ENCODE results near the gene APOL5.

Gene APOL5

DNA sequence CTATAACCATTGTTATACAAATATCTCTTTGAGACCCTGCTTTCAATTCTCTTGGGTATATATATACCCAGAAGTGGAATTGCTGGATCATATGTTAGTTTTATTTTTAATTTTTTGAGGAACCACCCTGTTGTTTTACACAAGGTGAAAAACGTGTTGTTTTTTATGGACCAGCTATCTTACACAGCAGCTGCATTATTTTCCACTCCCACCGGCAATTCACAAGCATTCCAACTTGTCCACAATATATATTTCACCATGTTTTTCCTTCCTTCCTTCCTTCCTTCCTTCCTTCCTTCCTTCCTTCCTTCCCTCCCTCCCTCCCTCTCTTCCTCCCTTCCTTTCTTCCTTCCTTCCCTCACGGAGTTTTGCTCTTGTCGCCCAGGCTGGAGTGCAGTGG lies 6.3 kb upstream of the APOL5 start:
- H3K27me3 ChIP-seq (ENCODE audit: insufficient read depth, low read length) = no peaks in the 10 kb centered on the region
- H3K36me3 ChIP-seq (ENCODE audit: insufficient read depth, low read length) = no peaks in the 10 kb centered on the region
- H3K9me3 ChIP-seq (ENCODE audit: insufficient read depth, low read depth, low read length) = no peaks in the 10 kb centered on the region
- no peaks in the 10 kb centered on the region for H3K4me1 ChIP-seq (ENCODE audit: insufficient read depth, low read length)
- WGBS = 96% methylated on average over 4 of the region's 4 CpGs
- H3K9ac ChIP-seq (ENCODE audit: low read depth, low read length) = no peak overlapping the region
- H3K27ac ChIP-seq (ENCODE audit: low read depth, low read length) = no peak overlapping the region
- no peak overlapping the region for H3K4me3 ChIP-seq (ENCODE audit: low read length)

DNA sequence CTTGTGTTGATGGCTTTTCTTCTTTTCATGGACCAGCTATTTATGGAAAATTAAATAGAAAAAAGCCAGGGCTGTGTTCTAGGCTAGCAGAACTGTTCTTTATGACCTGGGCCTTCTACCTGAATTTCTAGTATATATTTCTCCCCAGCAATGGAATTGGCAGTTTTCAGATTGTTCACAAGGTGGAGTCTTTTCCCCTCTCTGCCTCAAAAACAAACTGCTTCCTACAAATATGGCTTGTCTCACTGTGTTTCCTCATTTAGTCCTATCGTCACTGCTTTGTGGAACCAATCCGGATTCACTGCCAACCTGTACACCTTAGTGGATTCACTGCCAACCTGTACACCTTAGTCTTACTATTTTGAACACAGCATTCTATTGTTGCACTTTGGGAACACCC lies 5.0 kb upstream of the APOL5 start:
- Histone ChIP-seq H3K4me3 (ENCODE audit: low read length) (no peak overlapping the region), H3K9ac (ENCODE audit: low read depth, low read length) (no peak overlapping the region), H3K4me1 (ENCODE audit: insufficient read depth, low read length) (no peaks in the 10 kb centered on the region), H3K27me3 (ENCODE audit: insufficient read depth, low read length) (no peaks in the 10 kb centered on the region), H3K36me3 (ENCODE audit: insufficient read depth, low read length) (no peaks in the 10 kb centered on the region), H3K27ac (ENCODE audit: low read depth, low read length) (no peak overlapping the region), H3K9me3 (ENCODE audit: insufficient read depth, low read depth, low read length) (no peaks in the 10 kb centered on the region)
- 90% methylated on average over 2 of the region's 2 CpGs for WGBS

DNA sequence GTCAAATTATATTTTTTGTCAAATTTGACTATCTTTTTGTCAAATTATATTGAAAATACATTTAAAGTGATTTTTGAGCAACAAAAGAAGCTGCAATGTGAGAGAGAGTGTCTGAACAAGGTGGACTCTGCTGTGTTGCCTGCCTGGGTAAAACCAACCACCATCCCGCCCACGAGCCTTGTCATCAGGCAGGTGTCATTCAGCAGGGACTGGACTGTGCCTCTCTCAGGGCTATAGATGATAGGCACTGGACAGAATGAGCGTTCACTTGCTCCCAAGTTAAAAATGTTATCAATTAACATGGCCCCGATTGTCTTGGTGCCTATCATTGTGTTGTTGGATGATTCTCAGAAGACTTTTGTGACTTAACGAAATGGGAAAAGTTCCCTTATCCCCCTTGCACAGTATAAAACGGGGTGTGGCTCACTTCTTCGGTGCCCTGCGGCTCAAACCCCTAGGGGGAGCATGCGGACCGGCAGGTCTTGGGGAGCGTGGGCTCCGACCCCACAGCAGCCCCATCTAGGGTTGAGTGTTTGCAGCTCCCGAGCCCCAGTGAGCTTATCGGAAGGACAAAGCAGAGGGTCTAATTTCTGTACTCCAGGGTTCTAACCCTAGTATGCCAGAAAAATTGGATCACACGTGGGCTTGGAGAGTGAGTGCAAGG lies 1.7 kb downstream of the APOL5 start:
- Histone ChIP-seq H3K9ac (ENCODE audit: low read depth, low read length) (no peak overlapping the region), H3K4me3 (ENCODE audit: low read length) (no peak overlapping the region), H3K4me1 (ENCODE audit: insufficient read depth, low read length) (no peaks in the 10 kb centered on the region), H3K36me3 (ENCODE audit: insufficient read depth, low read length) (no peaks in the 10 kb centered on the region), H3K27me3 (ENCODE audit: insufficient read depth, low read length) (no peaks in the 10 kb centered on the region), H3K27ac (ENCODE audit: low read depth, low read length) (no peak overlapping the region), H3K9me3 (ENCODE audit: insufficient read depth, low read depth, low read length) (no peaks in the 10 kb centered on the region)
- WGBS = 91% methylated on average over 15 of the region's 15 CpGs

DNA sequence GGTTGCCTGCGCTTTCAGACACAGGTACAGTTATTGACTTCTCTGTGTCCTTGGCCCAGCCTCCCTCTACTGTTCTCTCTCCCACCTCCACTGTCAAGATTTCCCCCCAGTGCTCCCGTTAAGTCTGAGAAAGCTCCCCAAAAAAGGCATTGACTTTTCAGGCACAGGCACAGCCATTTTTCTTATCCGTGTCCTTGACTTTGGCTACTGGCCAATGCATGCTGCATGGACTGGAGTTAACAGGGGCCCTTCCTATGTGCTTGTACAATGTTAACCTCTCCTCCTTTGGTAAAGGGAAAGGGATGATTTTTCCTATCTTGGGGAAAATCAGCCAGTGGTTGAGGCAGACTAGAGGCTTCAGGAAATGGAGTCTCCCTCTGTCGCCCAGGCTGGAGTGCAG lies 4.3 kb downstream of the APOL5 start:
- H3K27me3 ChIP-seq (ENCODE audit: insufficient read depth, low read length) = no peaks in the 10 kb centered on the region
- no peak overlapping the region for H3K9ac ChIP-seq (ENCODE audit: low read depth, low read length)
- 93% methylated on average over 4 of the region's 4 CpGs for WGBS
- H3K9me3 ChIP-seq (ENCODE audit: insufficient read depth, low read depth, low read length) = no peaks in the 10 kb centered on the region
- no peaks in the 10 kb centered on the region for H3K4me1 ChIP-seq (ENCODE audit: insufficient read depth, low read length)
- H3K36me3 ChIP-seq (ENCODE audit: insufficient read depth, low read length) = no peaks in the 10 kb centered on the region
- no peak overlapping the region for H3K4me3 ChIP-seq (ENCODE audit: low read length)
- no peak overlapping the region for H3K27ac ChIP-seq (ENCODE audit: low read depth, low read length)

DNA sequence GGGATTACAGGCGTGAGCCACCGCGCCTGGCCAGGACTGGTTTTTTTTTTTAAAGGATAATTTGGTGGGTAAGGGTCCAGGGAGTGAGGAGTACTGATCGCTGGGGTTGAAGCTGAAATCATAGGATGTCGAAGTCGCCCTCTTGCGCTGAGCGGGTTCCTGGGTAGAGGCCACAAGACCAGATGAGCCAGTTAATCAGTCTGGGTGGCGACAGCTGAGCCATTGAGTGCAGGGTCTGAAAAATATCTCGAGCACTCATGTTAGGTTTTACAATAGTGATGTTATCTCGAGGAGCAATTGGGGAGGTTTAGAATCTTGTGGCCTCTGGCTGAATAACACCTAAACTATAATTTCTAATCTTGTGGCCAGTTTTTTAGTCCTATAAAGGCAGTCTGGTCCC lies 7.8 kb downstream of the APOL5 start:
- WGBS = 91% methylated on average over 11 of the region's 11 CpGs
- Histone ChIP-seq H3K36me3 (ENCODE audit: insufficient read depth, low read length) (no peaks in the 10 kb centered on the region), H3K4me3 (ENCODE audit: low read length) (no peak overlapping the region), H3K9me3 (ENCODE audit: insufficient read depth, low read depth, low read length) (no peaks in the 10 kb centered on the region), H3K9ac (ENCODE audit: low read depth, low read length) (no peak overlapping the region), H3K4me1 (ENCODE audit: insufficient read depth, low read length) (no peaks in the 10 kb centered on the region), H3K27me3 (ENCODE audit: insufficient read depth, low read length) (no peaks in the 10 kb centered on the region), H3K27ac (ENCODE audit: low read depth, low read length) (no peak overlapping the region)

DNA sequence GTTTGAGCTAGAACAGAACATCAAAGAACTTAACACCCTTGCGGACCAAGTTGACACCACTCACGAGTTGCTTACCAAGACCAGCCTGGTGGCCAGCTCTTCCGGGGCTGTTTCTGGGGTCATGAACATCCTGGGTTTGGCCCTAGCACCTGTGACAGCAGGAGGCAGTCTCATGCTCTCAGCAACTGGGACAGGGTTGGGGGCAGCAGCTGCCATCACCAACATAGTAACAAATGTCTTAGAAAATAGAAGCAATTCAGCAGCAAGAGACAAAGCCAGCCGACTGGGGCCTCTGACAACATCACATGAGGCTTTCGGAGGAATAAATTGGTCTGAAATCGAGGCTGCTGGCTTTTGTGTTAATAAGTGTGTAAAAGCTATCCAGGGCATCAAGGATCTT lies 8.7 kb downstream of the APOL5 start:
- H3K9me3 ChIP-seq (ENCODE audit: insufficient read depth, low read depth, low read length) = no peaks in the 10 kb centered on the region
- no peaks in the 10 kb centered on the region for H3K27me3 ChIP-seq (ENCODE audit: insufficient read depth, low read length)
- no peaks in the 10 kb centered on the region for H3K4me1 ChIP-seq (ENCODE audit: insufficient read depth, low read length)
- WGBS = 93% methylated on average over 6 of the region's 6 CpGs
- H3K27ac ChIP-seq (ENCODE audit: low read depth, low read length) = no peak overlapping the region
- H3K36me3 ChIP-seq (ENCODE audit: insufficient read depth, low read length) = no peaks in the 10 kb centered on the region
- no peak overlapping the region for H3K9ac ChIP-seq (ENCODE audit: low read depth, low read length)
- H3K4me3 ChIP-seq (ENCODE audit: low read length) = no peak overlapping the region

DNA sequence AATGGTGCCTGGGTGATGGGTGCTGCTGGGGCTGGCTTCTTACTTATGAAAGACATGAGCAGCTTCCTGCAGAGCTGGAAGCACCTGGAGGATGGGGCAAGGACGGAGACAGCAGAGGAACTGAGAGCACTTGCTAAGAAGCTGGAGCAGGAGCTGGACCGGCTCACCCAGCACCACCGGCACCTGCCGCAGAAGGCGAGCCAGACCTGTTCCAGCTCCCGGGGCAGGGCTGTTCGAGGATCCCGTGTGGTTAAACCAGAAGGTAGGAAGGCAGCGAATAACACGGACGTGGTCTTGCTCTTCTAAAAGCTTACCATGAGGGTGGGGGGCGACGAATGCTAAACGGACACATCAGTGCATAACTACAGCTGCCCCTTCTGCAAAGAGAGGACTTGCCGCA lies 9.3 kb downstream of the APOL5 start:
- H3K9ac ChIP-seq (ENCODE audit: low read depth, low read length) = no peak overlapping the region
- no peaks in the 10 kb centered on the region for H3K27me3 ChIP-seq (ENCODE audit: insufficient read depth, low read length)
- H3K36me3 ChIP-seq (ENCODE audit: insufficient read depth, low read length) = no peaks in the 10 kb centered on the region
- 94% methylated on average over 15 of the region's 15 CpGs for WGBS
- H3K4me1 ChIP-seq (ENCODE audit: insufficient read depth, low read length) = no peaks in the 10 kb centered on the region
- H3K4me3 ChIP-seq (ENCODE audit: low read length) = no peak overlapping the region
- H3K9me3 ChIP-seq (ENCODE audit: insufficient read depth, low read depth, low read length) = no peaks in the 10 kb centered on the region
- no peak overlapping the region for H3K27ac ChIP-seq (ENCODE audit: low read depth, low read length)

DNA sequence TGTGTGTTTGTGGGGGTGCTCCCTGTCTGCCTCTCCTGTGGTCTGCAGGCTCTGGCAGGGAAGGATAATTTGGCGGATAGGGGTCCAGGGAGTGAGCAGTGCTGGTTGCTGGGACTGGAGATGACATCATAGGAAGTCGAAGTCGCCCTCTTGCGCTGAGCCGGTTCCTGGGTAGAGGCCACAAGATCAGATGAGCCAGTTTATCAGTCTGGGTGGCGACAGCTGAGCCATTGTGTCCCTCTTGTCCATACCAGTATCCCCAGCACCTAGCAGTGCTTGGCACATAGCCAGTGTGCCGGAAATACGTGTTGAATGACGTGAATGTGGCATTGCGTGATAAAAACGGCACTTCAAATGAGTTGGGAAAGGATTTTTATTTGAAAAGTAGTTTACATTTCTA lies 9.8 kb downstream of the APOL5 start:
- H3K36me3 ChIP-seq (ENCODE audit: insufficient read depth, low read length) = no peaks in the 10 kb centered on the region

DNA sequence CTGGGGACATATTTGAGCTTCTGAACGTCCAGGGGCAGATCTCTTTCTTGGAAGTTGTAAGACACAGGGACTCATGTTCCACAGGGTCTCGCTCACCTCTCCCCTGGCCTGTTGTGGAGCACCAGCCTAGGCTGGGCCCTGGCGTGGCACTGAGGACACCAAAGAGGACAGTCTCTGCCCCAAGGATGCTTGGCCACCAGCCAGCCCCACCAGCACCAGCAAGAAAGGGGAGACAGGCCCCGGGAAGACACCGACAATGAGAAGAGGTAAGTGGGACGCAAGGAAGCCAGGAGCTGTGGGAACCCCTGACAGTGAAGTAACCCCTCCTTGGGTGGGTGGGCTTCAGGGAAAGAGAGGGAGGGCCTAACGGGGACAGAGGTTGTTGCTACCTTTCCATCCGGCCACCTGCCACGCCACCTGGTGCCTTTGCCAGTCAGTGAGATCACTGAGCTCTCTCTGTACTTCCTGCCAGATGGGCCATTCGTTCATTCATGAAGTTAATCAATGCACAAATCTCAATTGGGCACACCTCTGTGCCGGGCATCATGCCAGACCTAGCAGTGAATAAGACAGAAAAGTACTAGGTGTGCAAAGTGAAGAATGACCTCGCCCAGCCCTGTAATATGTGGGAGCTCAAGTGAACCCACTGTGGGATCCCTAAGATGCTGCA lies 11.1 kb downstream of the APOL5 start:
- H3K36me3 ChIP-seq (ENCODE audit: insufficient read depth, low read length) = no peaks in the 10 kb centered on the region
- no peaks in the 10 kb centered on the region for H3K27me3 ChIP-seq (ENCODE audit: insufficient read depth, low read length)
- WGBS = 93% methylated on average over 12 of the region's 12 CpGs
- no peaks in the 10 kb centered on the region for H3K9me3 ChIP-seq (ENCODE audit: insufficient read depth, low read depth, low read length)
- H3K9ac ChIP-seq (ENCODE audit: low read depth, low read length) = no peak overlapping the region
- no peaks in the 10 kb centered on the region for H3K4me1 ChIP-seq (ENCODE audit: insufficient read depth, low read length)
- no peak overlapping the region for H3K4me3 ChIP-seq (ENCODE audit: low read length)
- no peak overlapping the region for H3K27ac ChIP-seq (ENCODE audit: low read depth, low read length)

More for the DNA sequence above, 9.8 kb downstream of the APOL5 start:
- WGBS = 97% methylated on average over 11 of the region's 11 CpGs
- no peak overlapping the region for H3K27ac ChIP-seq (ENCODE audit: low read depth, low read length)
- H3K9ac ChIP-seq (ENCODE audit: low read depth, low read length) = no peak overlapping the region
- no peak overlapping the region for H3K4me3 ChIP-seq (ENCODE audit: low read length)
- no peaks in the 10 kb centered on the region for H3K9me3 ChIP-seq (ENCODE audit: insufficient read depth, low read depth, low read length)
- no peaks in the 10 kb centered on the region for H3K27me3 ChIP-seq (ENCODE audit: insufficient read depth, low read length)
- H3K4me1 ChIP-seq (ENCODE audit: insufficient read depth, low read length) = no peaks in the 10 kb centered on the region

DNA sequence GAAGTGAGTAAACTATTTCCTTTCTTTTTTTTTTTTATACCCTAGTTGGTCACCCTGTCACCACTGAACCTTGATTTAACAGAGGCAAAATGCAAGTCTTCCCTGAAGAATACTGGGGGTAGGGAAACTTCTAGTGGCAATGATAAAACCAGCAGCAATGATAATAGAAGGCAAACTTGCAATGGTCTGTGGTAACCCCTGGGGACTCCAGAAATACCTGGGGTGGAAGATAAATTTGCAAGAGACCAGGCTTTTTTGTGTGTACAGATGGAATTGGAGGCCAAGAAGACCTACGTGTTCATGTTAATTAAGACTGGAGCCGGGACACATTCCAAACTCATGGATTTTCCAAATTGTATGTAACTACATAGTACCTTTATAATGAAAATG lies 11.6 kb downstream of the APOL5 start:
- Histone ChIP-seq H3K9ac (ENCODE audit: low read depth, low read length) (no peak overlapping the region), H3K36me3 (ENCODE audit: insufficient read depth, low read length) (no peaks in the 10 kb centered on the region), H3K4me1 (ENCODE audit: insufficient read depth, low read length) (no peaks in the 10 kb centered on the region), H3K4me3 (ENCODE audit: low read length) (no peak overlapping the region), H3K9me3 (ENCODE audit: insufficient read depth, low read depth, low read length) (no peaks in the 10 kb centered on the region), H3K27me3 (ENCODE audit: insufficient read depth, low read length) (no peaks in the 10 kb centered on the region), H3K27ac (ENCODE audit: low read depth, low read length) (no peak overlapping the region)
- 85% methylated on average over 1 of the region's 2 CpGs for WGBS

DNA sequence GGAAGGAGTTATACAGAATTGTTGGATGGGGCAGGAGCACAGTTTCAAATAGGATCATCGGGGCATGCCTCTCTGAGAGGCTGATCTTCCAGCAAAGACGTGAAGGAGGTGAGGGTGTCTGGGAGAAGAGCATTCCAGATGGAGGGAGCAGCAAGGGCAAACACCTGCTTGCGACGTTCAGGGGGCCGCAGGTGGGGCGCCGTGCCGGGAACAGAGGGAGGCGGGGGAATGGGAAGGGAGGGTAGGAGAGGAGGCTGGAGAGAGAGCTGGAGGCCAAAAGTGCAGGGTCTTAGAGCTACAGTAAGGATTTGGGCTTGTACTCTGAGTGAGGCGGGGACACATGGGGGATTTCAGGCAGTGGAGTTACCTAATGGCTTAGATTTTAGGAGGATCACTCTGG lies 13.6 kb downstream of the APOL5 start:
- WGBS = 84% methylated on average over 10 of the region's 10 CpGs
- H3K36me3 ChIP-seq (ENCODE audit: insufficient read depth, low read length) = 0 out of 2 replicates have a peak, but pooled peaks cover 5% of the 10 kb centered on the region
- H3K27me3 ChIP-seq (ENCODE audit: insufficient read depth, low read length) = no peaks in the 10 kb centered on the region
- H3K4me3 ChIP-seq (ENCODE audit: low read length) = no peak overlapping the region
- H3K27ac ChIP-seq (ENCODE audit: low read depth, low read length) = no peak overlapping the region
- no peaks in the 10 kb centered on the region for H3K4me1 ChIP-seq (ENCODE audit: insufficient read depth, low read length)
- 0 out of 2 replicates have a peak, but pooled peaks cover 2% of the 10 kb centered on the region for H3K9me3 ChIP-seq (ENCODE audit: insufficient read depth, low read depth, low read length)
- no peak overlapping the region for H3K9ac ChIP-seq (ENCODE audit: low read depth, low read length)
